Astrocyte of the cerebellum (primary cell): ENCODE results near the gene KLHDC1.
"Not testable (repeated sequence)": the region's sequence is repeated elsewhere in the genome, so short reads cannot be mapped to it uniquely, and the experiment has no call there.

ENCODE experiments used
- DNase-seq: peaks from one replicate; pipeline ENCODE4 v3.0.0-alpha.2; 2011; ENCODE audit warnings: low read depth
- H3K4me3 ChIP-seq: 2 replicates; pipeline ENCODE4 v1.5.1; 2011; ENCODE audit warnings: mild to moderate bottlenecking, low read depth, low read length, moderate library complexity
- CTCF ChIP-seq: IDR thresholded peaks from 2 replicates; pipeline ENCODE4 v1.5.1; 2012; ENCODE audit warnings: low read length, low read depth, moderate library complexity, mild to moderate bottlenecking; ENCODE audit errors: missing control alignments
- in situ Hi-C: cut with HindIII; loops from 2 replicates; pipeline ENCODE4 v1.10.0; 2017; ENCODE audit warnings: low sequenced_read_pairs

Gene KLHDC1

GRCh38 chr14:49727171-49727570 lies 34.3 kb downstream of the KLHDC1 start:
- DNase-seq: no peak
- in situ Hi-C loops: no loop called here
- no peak overlapping the region for H3K4me3 ChIP-seq
- no peak for TF ChIP-seq CTCF

- H3K4me3 ChIP-seq: no peak overlapping the region
- in situ Hi-C loops: no loop called here
- no peak for DNase-seq
- no peak for TF ChIP-seq CTCF
Observed at GRCh38 chr14:49732896-49733295, 40.0 kb downstream of the KLHDC1 start.

DNA sequence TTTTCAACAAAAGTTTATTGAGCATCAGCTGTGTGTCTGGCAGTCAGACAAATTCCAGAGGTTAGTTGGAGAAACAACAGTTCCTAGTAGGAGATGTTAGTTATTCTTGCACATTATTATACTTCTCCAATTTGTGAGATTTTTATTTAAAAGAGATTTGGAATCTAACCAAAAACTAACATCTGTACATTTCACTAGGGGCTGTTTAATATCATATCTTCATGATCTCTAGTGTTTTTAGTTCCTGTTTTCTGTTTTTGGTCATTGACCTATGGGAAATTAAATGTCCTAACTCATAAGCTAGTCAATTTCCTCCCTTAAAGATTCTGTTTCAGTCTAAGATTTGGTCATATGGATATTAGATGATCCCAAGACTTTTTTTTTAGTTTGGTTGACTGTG lies 40.9 kb downstream of the KLHDC1 start:
- TF ChIP-seq CTCF: no peak
- DNase-seq: no peak
- in situ Hi-C loops: no loop called here
- H3K4me3 ChIP-seq: no peak overlapping the region

- DNase-seq, in situ Hi-C loops, H3K4me3 ChIP-seq: not testable (repeated sequence)
Observed at GRCh38 chr14:49735669-49736068, 42.7 kb downstream of the KLHDC1 start.

DNA sequence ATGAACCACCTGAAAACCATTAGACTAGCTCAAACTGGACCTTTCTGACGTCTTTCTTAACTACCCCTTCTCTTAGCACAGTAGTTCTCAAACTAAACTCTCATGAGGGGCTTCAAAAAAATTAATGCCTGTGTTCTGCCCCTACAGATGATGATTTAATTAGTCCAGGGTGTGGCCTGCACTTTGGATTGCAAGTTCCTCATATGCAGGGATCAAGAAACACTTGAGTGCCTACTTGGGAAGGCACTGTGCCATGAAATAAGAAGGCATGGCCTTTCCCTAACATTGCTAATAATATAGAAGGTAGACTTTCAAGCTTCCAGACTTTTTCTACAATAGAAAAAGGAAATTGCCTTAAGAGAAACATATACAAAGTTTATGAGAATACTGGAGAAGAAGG lies 52.3 kb downstream of the KLHDC1 start:
- DNase-seq: no peak
- TF ChIP-seq CTCF: no peak
- no peak overlapping the region for H3K4me3 ChIP-seq
- in situ Hi-C loops: no loop called here

DNA sequence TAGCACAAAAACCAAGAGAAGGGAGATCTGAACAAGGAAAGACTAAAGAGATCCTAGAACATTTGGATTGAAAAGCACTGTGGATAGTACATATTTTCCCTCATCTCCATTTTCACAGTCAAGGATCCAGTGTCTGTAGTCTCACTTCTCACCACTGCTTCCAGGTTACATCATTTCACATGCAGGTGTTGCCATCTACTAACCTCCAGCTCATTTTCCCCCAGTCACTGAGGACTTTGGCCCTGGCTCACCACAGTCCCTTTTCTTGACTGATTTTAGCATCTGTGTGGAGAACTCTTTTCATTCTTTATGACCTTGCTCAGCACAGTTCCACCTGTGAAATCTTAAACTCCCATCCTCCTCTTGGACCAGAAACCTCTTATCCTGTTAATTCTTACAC lies 53.6 kb downstream of the KLHDC1 start:
- in situ Hi-C loops, DNase-seq, H3K4me3 ChIP-seq: not testable (repeated sequence)

DNA sequence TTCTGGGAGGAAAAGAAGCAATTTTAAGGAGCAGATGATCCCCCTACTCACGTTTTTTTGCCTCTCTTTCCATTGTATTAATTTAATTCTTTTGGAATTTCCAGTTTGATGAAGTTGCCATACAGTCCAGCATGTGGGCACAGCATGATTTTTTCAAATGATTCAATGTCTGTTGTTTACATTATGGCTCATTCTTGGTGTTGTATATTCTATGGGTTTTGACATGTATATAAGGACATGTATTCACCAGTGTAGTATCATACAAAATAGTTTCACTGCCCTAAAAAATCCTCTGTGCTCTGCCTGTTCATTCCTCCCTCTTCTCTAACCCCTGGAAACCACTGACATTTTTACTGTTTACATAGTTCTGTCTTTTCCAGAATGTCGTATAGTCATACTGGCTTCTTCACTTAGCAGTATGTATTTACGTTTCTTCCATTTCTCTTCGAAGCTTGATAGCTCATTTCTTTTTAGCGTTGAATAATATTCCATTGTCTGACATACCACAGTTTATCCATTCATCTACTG lies 61.7 kb downstream of the KLHDC1 start:
- H3K4me3 ChIP-seq: no peak overlapping the region
- in situ Hi-C loops: no loop called here
- DNase-seq: no peak
- no peak for TF ChIP-seq CTCF

DNA sequence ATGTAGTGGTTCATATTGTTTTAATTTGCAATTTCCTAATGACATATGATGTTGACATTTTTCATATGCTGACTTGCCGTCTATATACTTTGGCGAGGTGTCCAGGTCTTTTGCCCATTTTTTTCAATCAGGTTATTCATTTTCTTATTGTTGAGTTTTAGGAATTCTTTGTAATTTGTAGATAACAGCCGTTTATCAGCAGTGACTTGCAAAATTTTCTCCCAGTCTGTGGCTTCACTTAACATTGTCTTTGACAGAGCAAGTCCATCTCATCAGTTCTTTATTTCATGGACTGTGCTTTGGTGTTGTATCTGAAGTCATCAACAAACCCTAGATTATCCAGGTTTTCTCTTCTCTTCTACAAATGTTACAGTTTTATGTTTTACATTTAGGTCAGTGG lies 62.5 kb downstream of the KLHDC1 start:
- no peak overlapping the region for H3K4me3 ChIP-seq
- in situ Hi-C loops: no loop called here
- TF ChIP-seq CTCF: no peak
- DNase-seq: no peak
